Limb (tissue), 2 donors: ENCODE results near the gene DHRS12.

ENCODE experiments used
- DNase-seq, 2 donors: peaks; one replicate each; pipeline ENCODE4 v3.0.0-alpha.2; 2016; ENCODE audit errors: extremely low spot score in 2 of 2

The DHRS12 gene

GRCh38 chr13:51763486-51763885 is 40.5 kb downstream of the DHRS12 start:
- DNase-seq: no peak

DNA sequence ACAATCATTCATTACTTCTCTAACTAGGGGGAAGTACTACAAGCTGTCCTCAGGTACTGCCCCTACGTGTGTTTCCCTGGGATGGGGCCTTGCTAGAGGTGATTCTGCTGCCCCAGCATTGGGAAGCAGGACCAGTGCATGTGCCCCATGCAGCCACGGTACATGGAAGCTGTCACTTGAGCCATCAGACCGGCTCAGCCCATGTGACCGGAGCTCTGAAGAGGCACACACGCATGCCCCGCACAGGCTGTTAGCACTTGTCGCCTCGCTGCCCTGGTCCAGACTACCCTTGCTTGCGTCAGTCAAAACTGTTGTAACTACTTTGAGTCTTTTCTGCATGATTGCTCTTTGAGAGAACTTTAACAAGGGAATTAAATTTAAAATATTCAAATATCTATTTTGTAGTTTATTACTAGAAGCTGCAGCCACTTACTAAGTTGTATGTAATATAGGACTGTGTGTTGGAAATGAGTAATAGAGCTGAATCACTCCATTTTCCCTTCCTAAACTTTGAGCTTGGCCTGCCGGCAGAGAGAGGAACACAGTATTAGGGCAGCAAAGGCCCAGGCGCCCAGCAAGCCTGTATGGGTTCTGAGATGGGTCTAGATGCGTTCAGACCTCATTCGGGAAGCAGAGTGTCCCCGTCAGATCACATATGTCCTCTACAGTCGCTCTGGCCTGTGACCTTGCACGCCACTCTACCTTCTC is 42.2 kb downstream of the DHRS12 start:
- no peak for DNase-seq

- no peak for DNase-seq
These were observed 43.4 kb downstream of the DHRS12 start for GRCh38 chr13:51760592-51760991.

GRCh38 chr13:51759240-51759639 is 44.7 kb downstream of the DHRS12 start:
- DNase-seq: no peak

GRCh38 chr13:51758691-51759090 is 45.3 kb downstream of the DHRS12 start:
- no peak for DNase-seq

DNA sequence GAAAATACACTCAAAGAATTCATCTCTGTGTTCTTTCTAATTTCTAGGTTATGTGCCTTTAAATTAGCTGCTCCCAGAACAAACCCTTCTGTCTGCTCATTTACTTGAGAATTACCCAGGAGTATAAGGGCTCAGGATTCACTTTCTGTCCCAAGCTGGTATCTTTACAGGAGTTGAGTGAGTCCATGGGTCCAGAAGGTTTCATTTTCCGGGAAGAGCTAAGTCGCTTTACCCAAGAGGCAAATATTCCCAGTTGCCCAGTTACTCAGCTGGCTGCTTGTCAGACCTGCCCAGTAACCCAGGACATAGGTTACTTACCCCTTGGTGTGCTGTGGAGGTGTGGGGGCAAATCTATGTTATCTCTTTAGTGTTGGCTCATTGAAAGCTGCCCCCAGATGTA is 47.3 kb downstream of the DHRS12 start:
- no peak for DNase-seq

GRCh38 chr13:51747438-51748434 is 56.2 kb downstream of the DHRS12 start:
- no peak for DNase-seq

DNA sequence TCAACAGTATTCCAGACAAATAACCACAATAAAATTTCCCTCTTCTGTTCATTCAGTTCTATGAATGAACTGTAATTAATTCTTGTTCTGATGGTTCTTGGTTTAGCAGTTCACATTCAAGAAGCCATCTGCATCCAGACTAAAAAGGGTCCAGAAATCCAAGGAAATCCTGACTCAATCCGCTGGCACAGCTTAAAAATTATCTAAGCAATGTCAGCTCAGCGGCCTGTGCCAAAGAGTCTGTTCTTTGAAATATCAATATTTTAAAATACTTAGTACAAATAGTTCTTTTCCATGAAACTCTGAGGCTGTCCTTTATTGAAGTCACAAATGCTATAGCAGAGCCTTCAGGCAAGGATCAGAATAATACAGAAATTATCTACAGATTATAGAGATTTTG is 57.2 kb downstream of the DHRS12 start:
- DNase-seq: no peak

DNA sequence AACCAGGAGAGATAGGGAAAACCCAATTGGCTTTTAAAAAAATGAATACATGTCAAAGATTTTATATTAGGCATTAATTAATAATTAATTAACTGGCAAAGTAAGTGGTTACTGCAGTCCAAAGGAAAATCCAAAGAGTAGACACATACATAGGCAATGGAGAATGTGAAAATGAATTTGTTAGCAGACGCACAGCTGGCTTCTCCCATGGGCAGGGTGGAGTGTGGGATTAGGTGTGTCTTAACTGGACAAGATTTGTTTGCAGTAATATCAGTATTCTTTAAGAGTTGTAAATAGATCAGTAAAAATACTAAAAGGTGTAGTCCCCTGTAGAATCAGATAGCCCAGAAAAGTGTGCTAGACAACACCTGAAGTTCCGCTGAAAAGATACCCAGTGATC is 58.7 kb downstream of the DHRS12 start:
- DNase-seq: no peak

DNA sequence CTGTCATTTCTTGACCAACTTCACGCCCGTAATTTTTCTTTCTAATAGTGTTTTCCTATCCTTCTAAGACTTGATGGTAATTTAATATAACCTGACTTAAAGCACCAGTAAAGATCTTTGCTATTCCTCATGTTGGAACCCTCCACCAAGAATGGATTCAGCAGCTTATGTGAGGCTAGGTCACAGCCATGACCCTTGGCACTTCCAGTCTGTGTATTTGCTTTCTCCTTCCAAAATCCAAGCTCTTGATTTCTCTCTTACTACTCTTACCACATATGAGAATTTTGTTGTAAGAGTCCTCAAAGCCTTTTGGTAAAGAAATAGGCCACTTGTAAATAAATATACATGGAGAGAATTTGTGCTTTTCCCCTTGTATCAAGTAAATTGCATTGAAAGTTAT is 61.4 kb downstream of the DHRS12 start:
- no peak for DNase-seq

DNA sequence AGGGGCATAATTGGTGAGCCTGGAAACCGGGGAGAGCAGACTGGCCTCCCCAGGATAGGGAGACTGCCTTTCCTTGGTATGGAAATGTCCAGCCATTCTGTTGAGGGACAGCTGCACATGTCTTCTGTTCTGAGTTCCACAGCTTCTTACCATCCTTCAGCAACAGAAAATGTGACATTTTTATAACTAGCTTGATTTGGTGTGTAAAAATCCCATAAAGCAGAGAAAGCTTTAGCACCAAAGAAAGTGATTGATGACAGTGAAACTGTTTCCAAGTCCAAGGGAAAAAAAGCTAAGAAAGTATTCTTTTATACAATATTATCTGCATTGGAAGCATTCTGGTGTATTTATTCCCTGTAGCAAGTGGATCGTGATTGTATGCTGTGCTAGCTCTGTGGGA is 61.9 kb downstream of the DHRS12 start:
- DNase-seq: no peak

GRCh38 chr13:51740698-51741097 is 63.3 kb downstream of the DHRS12 start:
- DNase-seq: no peak

GRCh38 chr13:51739027-51739764 is 64.8 kb downstream of the DHRS12 start:
- DNase-seq: no peak

GRCh38 chr13:51738226-51738905 is 65.6 kb downstream of the DHRS12 start:
- DNase-seq: no peak

- DNase-seq: no peak
These were observed 66.4 kb downstream of the DHRS12 start for GRCh38 chr13:51737609-51738008.

- no peak for DNase-seq
These were observed 69.2 kb downstream of the DHRS12 start for GRCh38 chr13:51734786-51735185.

DNA sequence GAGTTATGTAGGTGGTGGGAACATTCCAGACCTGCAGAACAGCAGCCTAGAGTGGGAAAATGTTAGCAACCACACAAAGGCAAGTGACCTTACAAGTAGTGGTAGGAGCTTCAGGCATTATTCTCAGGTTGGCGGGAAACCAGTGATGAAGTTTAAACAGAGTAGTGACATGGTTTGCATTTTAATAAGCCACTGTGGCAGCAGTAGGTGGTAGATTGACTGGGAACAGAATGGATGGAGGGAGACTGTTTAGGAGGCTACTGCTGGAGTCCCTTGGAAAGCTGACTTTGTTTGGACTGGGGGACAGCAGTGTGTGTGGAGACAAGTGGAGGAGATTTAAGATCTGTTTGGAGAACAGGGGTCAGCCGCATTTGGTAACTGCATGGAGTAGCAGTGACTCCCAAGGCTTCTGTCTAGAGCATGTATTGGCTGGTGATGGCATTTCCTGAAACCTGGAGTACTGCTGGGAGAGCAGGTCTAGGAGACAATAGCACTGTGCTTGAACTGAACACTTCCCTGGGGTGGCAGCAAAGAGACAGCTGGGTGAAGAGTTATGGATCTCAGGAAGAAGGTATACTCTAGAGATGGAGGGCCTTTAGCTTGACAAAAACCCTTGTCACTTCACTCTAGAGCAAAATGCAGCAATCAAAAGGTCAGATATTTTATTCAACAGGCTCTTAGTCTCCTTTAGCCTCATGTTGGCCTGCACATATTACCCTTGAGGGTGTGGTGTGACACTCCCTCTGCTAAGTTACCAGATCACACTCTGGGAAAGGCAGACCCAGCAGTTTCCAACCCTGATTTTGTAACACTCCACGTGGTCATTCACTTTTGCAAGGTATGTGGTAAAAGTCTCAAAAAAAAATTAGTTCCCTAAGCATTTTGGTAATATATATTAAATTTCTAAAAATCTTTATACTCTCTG is 70.3 kb downstream of the DHRS12 start:
- DNase-seq: no peak

GRCh38 chr13:51731759-51732158 is 72.2 kb downstream of the DHRS12 start:
- peak in 1 of 2 donors; percentile 15 for DNase-seq

- DNase-seq: no peak
These were observed 73.0 kb downstream of the DHRS12 start for GRCh38 chr13:51730927-51731326.

GRCh38 chr13:51729866-51730553 is 74.0 kb downstream of the DHRS12 start:
- peak in 1 of 2 donors; percentile 18 for DNase-seq
